Mesodermal cell (in vitro differentiated cells): ENCODE results near the gene SPSB1.

Experiments used
- H3K27ac ChIP-seq: 2 replicates; pipeline ENCODE4 v1.7.0; 2013; ENCODE audit warnings: mild to moderate bottlenecking, low read depth, low read length, moderate library complexity; ENCODE audit not compliant: severe bottlenecking
- H3K36me3 ChIP-seq: 2 replicates; pipeline ENCODE4 v1.7.1; 2013; ENCODE audit warnings: mild to moderate bottlenecking, low read length, moderate library complexity; ENCODE audit not compliant: control insufficient read depth, insufficient read depth
- H3K4me1 ChIP-seq: one replicate; pipeline ENCODE4 v1.7.1; 2013; ENCODE audit warnings: mild to moderate bottlenecking, low read length; ENCODE audit not compliant: insufficient read depth, control insufficient read depth, poor library complexity, severe bottlenecking
- H3K4me3 ChIP-seq: 2 replicates; pipeline ENCODE4 v1.7.0; 2013; ENCODE audit warnings: low read length, control low read depth, mild to moderate bottlenecking; ENCODE audit not compliant: insufficient read depth, poor library complexity, severe bottlenecking; ENCODE audit errors: extremely low read depth
- H3K9me3 ChIP-seq: 2 replicates; pipeline ENCODE4 v1.7.1; 2013; ENCODE audit warnings: mild to moderate bottlenecking, low read length, moderate library complexity; ENCODE audit not compliant: control insufficient read depth
- WGBS, 2 experiments: methylation state at CpG; one replicate each; pipeline ENCODE4 v1.1.5; 2013; ENCODE audit warnings: missing lambda C conversion rate in 2 of 2; ENCODE audit not compliant: insufficient coverage in 2 of 2; 5-methylcytosine and 5-hydroxymethylcytosine counted together

Gene SPSB1

GRCh38 chr1:9305216-9305615 is 12.5 kb downstream of the SPSB1 start:
- peaks cover 18% of the 10 kb centered on the region for H3K4me1 ChIP-seq
- WGBS, 2 experiments: 94 to 96% methylated on average over 11 to 14 of the region's 14 CpGs
- no peaks in the 10 kb centered on the region for H3K9me3 ChIP-seq
- no peak overlapping the region for H3K4me3 ChIP-seq
- no peak overlapping the region for H3K27ac ChIP-seq
- peaks cover 10% of the 10 kb centered on the region for H3K36me3 ChIP-seq

- H3K4me3 ChIP-seq: no peak overlapping the region
- H3K36me3 ChIP-seq: peaks cover 7% of the 10 kb centered on the region
- WGBS, 2 experiments: 89 to 98% methylated on average over 14 of the region's 14 CpGs
- H3K27ac ChIP-seq: no peak overlapping the region
- H3K4me1 ChIP-seq: peaks cover 24% of the 10 kb centered on the region
- H3K9me3 ChIP-seq: no peaks in the 10 kb centered on the region
These were observed 13.3 kb downstream of the SPSB1 start for GRCh38 chr1:9306006-9306405.

GRCh38 chr1:9307303-9307702 is 14.6 kb downstream of the SPSB1 start:
- no peaks in the 10 kb centered on the region for H3K9me3 ChIP-seq
- WGBS, 2 experiments: 96 to 97% methylated on average over 9 to 10 of the region's 10 CpGs
- H3K36me3 ChIP-seq: no peaks in the 10 kb centered on the region
- peaks cover 20% of the 10 kb centered on the region for H3K4me1 ChIP-seq
- H3K4me3 ChIP-seq: no peak overlapping the region
- no peak overlapping the region for H3K27ac ChIP-seq

- WGBS, 2 experiments: 88 to 100% methylated on average over 6 to 7 of the region's 9 CpGs
- no peak overlapping the region for H3K4me3 ChIP-seq
- no peaks in the 10 kb centered on the region for H3K36me3 ChIP-seq
- H3K4me1 ChIP-seq: peaks cover 11% of the 10 kb centered on the region
- no peak overlapping the region for H3K27ac ChIP-seq
- no peaks in the 10 kb centered on the region for H3K9me3 ChIP-seq
These were observed 15.6 kb downstream of the SPSB1 start for GRCh38 chr1:9308236-9308785.

GRCh38 chr1:9309080-9309479 is 16.4 kb downstream of the SPSB1 start:
- Histone ChIP-seq H3K4me3 (no peak overlapping the region), H3K27ac (no peak overlapping the region), H3K9me3 (no peaks in the 10 kb centered on the region), H3K36me3 (no peaks in the 10 kb centered on the region), H3K4me1 (peaks cover 11% of the 10 kb centered on the region)
- WGBS, 2 experiments: 90 to 94% methylated on average over 3 to 7 of the region's 8 CpGs

- Histone ChIP-seq H3K36me3 (peaks cover 4% of the 10 kb centered on the region), H3K4me3 (no peak overlapping the region), H3K9me3 (no peaks in the 10 kb centered on the region), H3K4me1 (peaks cover 11% of the 10 kb centered on the region), H3K27ac (no peak overlapping the region)
- WGBS, 2 experiments: 96 to 100% methylated on average over 6 of the region's 7 CpGs
These were observed 17.3 kb downstream of the SPSB1 start for GRCh38 chr1:9309991-9310390.

GRCh38 chr1:9311029-9311428 is 18.3 kb downstream of the SPSB1 start:
- 90% methylated on average over 6 of the region's 10 CpGs for WGBS, 2 experiments
- Histone ChIP-seq H3K4me1 (peaks cover 11% of the 10 kb centered on the region), H3K9me3 (no peaks in the 10 kb centered on the region), H3K36me3 (peaks cover 11% of the 10 kb centered on the region), H3K4me3 (no peak overlapping the region), H3K27ac (peak overlapping the region; percentile 11)

- H3K9me3 ChIP-seq: no peaks in the 10 kb centered on the region
These were observed 18.8 kb downstream of the SPSB1 start for GRCh38 chr1:9311479-9311878.

GRCh38 chr1:9312168-9312720 is 19.6 kb downstream of the SPSB1 start:
- peaks cover 11% of the 10 kb centered on the region for H3K36me3 ChIP-seq
- peaks cover 12% of the 10 kb centered on the region for H3K4me1 ChIP-seq
- 89 to 99% methylated on average over 12 to 16 of the region's 18 CpGs for WGBS, 2 experiments
- H3K4me3 ChIP-seq: no peak overlapping the region
- H3K27ac ChIP-seq: no peak overlapping the region
- no peaks in the 10 kb centered on the region for H3K9me3 ChIP-seq

More at GRCh38 chr1:9311479-9311878, 18.8 kb downstream of the SPSB1 start:
- no peak overlapping the region for H3K4me3 ChIP-seq
- peaks cover 11% of the 10 kb centered on the region for H3K36me3 ChIP-seq
- WGBS, 2 experiments: 80 to 88% methylated on average over 2 to 9 of the region's 9 CpGs
- peak overlapping the region; percentile 11 for H3K27ac ChIP-seq
- peaks cover 11% of the 10 kb centered on the region for H3K4me1 ChIP-seq

GRCh38 chr1:9313576-9313975 is 20.9 kb downstream of the SPSB1 start:
- Histone ChIP-seq H3K36me3 (peaks cover 16% of the 10 kb centered on the region), H3K4me1 (peaks cover 23% of the 10 kb centered on the region), H3K4me3 (no peak overlapping the region), H3K27ac (no peak overlapping the region), H3K9me3 (no peaks in the 10 kb centered on the region)
- 93% methylated on average over 11 of the region's 11 CpGs for WGBS, 2 experiments

GRCh38 chr1:9314111-9314510 is 21.4 kb downstream of the SPSB1 start:
- Histone ChIP-seq H3K36me3 (peaks cover 16% of the 10 kb centered on the region), H3K27ac (no peak overlapping the region), H3K9me3 (no peaks in the 10 kb centered on the region), H3K4me1 (peaks cover 25% of the 10 kb centered on the region), H3K4me3 (no peak overlapping the region)
- WGBS, 2 experiments: 81 to 91% methylated on average over 6 of the region's 8 CpGs
